PC-9 (cell line): Measurements from ENCODE around the gene STARD13. TPM values are rescaled to one million over a fixed set of nuclear protein-coding genes. Genes with fewer than 3 reads are reported as not detected.

ENCODE experiments used
- BruUV-seq: library from RNA; stranded (reverse); fragments of 400-500 nt; replicated peaks from 2 replicates; lab custom pipeline; 2021; lab: Mats Ljungman, UMichigan
- CTCF ChIA-PET: fragments of 300-600 bp; sonication (Branson Sonifier 250); formaldehyde crosslinking; loops from one replicate; lab custom pipeline; 2022; ENCODE audit warnings: antibody characterized with exemption; lab: Charles Lee
- POLR2A ChIA-PET: fragments of 300-600 bp; sonication (Branson Sonifier 250); formaldehyde crosslinking; loops from one replicate; lab custom pipeline; 2022; ENCODE audit warnings: antibody characterized with exemption; ENCODE audit not compliant: unreplicated experiment; lab: Charles Lee
- DNase-seq, 2 experiments: peaks; one replicate each; pipeline versions ENCODE4 v3.0.0 to v3.0.0-alpha.2; 2015 to 2022; ENCODE audit warnings: mixed read lengths in 1 of 2
- H2AFZ ChIP-seq: fragments of 200-600 bp; sonication (generic); 2 replicates; pipeline ENCODE4 v1.8.1; 2017; ENCODE audit warnings: antibody characterized with exemption
- H3F3A ChIP-seq: fragments of 200-600 bp; sonication (generic); 2 replicates; pipeline ENCODE4 v1.8.1; 2017; ENCODE audit warnings: antibody characterized with exemption, mild to moderate bottlenecking, low read depth; ENCODE audit not compliant: insufficient read depth
- H3K27ac ChIP-seq: fragments of 200-600 bp; sonication (generic); 2 replicates; pipeline ENCODE4 v1.6.1; 2016; ENCODE audit warnings: mixed run types
- H3K27me3 ChIP-seq: fragments of 200-600 bp; sonication (generic); 2 replicates; pipeline ENCODE4 v1.6.1; 2016; ENCODE audit warnings: low read depth, mixed run types; ENCODE audit not compliant: insufficient read depth
- H3K36me3 ChIP-seq: fragments of 200-600 bp; sonication (generic); 2 replicates; pipeline ENCODE4 v1.6.1; 2016; ENCODE audit warnings: low read depth, mixed run types
- H3K4me1 ChIP-seq: fragments of 200-600 bp; sonication (generic); replicated peaks from 2 replicates; pipeline ENCODE4 v1.6.1; 2016; ENCODE audit warnings: mixed run types; ENCODE audit not compliant: insufficient read depth
- H3K4me2 ChIP-seq: fragments of 200-600 bp; sonication (generic); 2 replicates; pipeline ENCODE4 v1.6.1; 2017; ENCODE audit warnings: mixed run types
- H3K4me3 ChIP-seq: fragments of 200-600 bp; sonication (generic); 2 replicates; pipeline ENCODE4 v1.6.1; 2016; ENCODE audit warnings: mixed run types
- H3K79me2 ChIP-seq: fragments of 200-600 bp; sonication (generic); 2 replicates; pipeline ENCODE4 v1.6.1; 2017; ENCODE audit warnings: low read depth, mixed run types
- H3K9me2 ChIP-seq: fragments of 200-600 bp; sonication (generic); 2 replicates; pipeline ENCODE4 v1.8.1; 2017; ENCODE audit warnings: mild to moderate bottlenecking; ENCODE audit not compliant: insufficient read depth
- H3K9me3 ChIP-seq: fragments of 200-600 bp; sonication (generic); 2 replicates; pipeline ENCODE4 v1.8.1; 2016; ENCODE audit warnings: low read depth; ENCODE audit not compliant: insufficient read depth
- H4K20me1 ChIP-seq: fragments of 200-600 bp; sonication (generic); 2 replicates; pipeline ENCODE4 v1.8.1; 2017; ENCODE audit not compliant: insufficient read depth
- EZH2 ChIP-seq: fragments of 200-600 bp; sonication (generic); IDR thresholded peaks from 2 replicates; pipeline ENCODE4 v1.8.0; 2017; ENCODE audit warnings: antibody characterized with exemption, low read depth
- intact Hi-C: fragments of 100-400 bp; cut with micrococcal nuclease; formaldehyde crosslinking; loops from one replicate; pipeline ENCODE4 v1.10.0; 2022; ENCODE audit not compliant: unreplicated experiment
- total RNA-seq: library from RNA; stranded (reverse); gene quantifications from 2 replicates; pipeline ENCODE4 v1.2.3, GENCODE V29; 2021
- TF ChIP-seq, protein P1 (sequence below): fragments of 200-600 bp; sonication (generic); conservative IDR thresholded peaks from 2 replicates; pipeline ENCODE4 v1.6.1; 2017; ENCODE audit warnings: mixed run types, antibody characterized with exemption, mild to moderate bottlenecking, moderate library complexity

STARD13 gene
- total RNA-seq, 1 experiment from 2014 or later = 19.6 TPM

GRCh38 chr13:33105387-33106005, 180.1 kb downstream of the STARD13 start:
- BruUV-seq = no TSS peak

GRCh38 chr13:33103457-33103856, 182.1 kb downstream of the STARD13 start:
- Histone ChIP-seq H3K4me1 (no peaks in the 10 kb centered on the region), H2AFZ (no peak overlapping the region), H3K9me2 (no peaks in the 10 kb centered on the region; the same call in 1 of the 2 replicates), H4K20me1 (no peaks in the 10 kb centered on the region), H3K4me3 (no peak overlapping the region), H3K4me2 (no peak overlapping the region), H3K9me3 (no peaks in the 10 kb centered on the region), H3F3A (peaks cover 4% of the 10 kb centered on the region), H3K27me3 (no peaks in the 10 kb centered on the region), H3K79me2 (no peaks in the 10 kb centered on the region), H3K27ac (no peak overlapping the region), H3K36me3 (peaks cover 8% of the 10 kb centered on the region; the same call in 1 of the 2 replicates)
- BruUV-seq = no TSS peak
- intact Hi-C loops = no loop called here
- ChIA-PET CTCF (no interaction called here), POLR2A (no interaction called here)
- TF ChIP-seq, protein P1, sequence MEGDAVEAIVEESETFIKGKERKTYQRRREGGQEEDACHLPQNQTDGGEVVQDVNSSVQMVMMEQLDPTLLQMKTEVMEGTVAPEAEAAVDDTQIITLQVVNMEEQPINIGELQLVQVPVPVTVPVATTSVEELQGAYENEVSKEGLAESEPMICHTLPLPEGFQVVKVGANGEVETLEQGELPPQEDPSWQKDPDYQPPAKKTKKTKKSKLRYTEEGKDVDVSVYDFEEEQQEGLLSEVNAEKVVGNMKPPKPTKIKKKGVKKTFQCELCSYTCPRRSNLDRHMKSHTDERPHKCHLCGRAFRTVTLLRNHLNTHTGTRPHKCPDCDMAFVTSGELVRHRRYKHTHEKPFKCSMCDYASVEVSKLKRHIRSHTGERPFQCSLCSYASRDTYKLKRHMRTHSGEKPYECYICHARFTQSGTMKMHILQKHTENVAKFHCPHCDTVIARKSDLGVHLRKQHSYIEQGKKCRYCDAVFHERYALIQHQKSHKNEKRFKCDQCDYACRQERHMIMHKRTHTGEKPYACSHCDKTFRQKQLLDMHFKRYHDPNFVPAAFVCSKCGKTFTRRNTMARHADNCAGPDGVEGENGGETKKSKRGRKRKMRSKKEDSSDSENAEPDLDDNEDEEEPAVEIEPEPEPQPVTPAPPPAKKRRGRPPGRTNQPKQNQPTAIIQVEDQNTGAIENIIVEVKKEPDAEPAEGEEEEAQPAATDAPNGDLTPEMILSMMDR = no peak
- TF ChIP-seq EZH2 = no peak
- no peak for DNase-seq

More at GRCh38 chr13:33105387-33106005, 180.1 kb downstream of the STARD13 start:
- Histone ChIP-seq H3F3A (peaks cover 4% of the 10 kb centered on the region), H3K27ac (no peak overlapping the region), H3K9me3 (no peaks in the 10 kb centered on the region), H3K4me3 (no peak overlapping the region), H3K36me3 (peaks cover 13% of the 10 kb centered on the region), H2AFZ (no peak overlapping the region), H3K9me2 (no peaks in the 10 kb centered on the region; the same call in 1 of the 2 replicates), H3K4me1 (no peaks in the 10 kb centered on the region), H4K20me1 (no peaks in the 10 kb centered on the region), H3K4me2 (no peak overlapping the region), H3K27me3 (no peaks in the 10 kb centered on the region), H3K79me2 (no peaks in the 10 kb centered on the region)
- ChIA-PET CTCF (no interaction called here), POLR2A (no interaction called here)
- intact Hi-C loops = no loop called here
- TF ChIP-seq, protein P1 = no peak
- no peak for TF ChIP-seq EZH2
- DNase-seq = no peak

- TF ChIP-seq, protein P1 = no peak
- TF ChIP-seq EZH2 = no peak
- Histone ChIP-seq H3K36me3 (peaks cover 8% of the 10 kb centered on the region; the same call in 1 of the 2 replicates), H3K9me3 (no peaks in the 10 kb centered on the region), H3K27me3 (no peaks in the 10 kb centered on the region), H3K4me1 (no peaks in the 10 kb centered on the region), H3F3A (peaks cover 4% of the 10 kb centered on the region), H3K79me2 (no peaks in the 10 kb centered on the region), H3K27ac (no peak overlapping the region), H3K9me2 (no peaks in the 10 kb centered on the region; the same call in 1 of the 2 replicates), H4K20me1 (no peaks in the 10 kb centered on the region), H3K4me2 (no peak overlapping the region), H3K4me3 (no peak overlapping the region), H2AFZ (no peak overlapping the region)
- BruUV-seq = no TSS peak
- POLR2A ChIA-PET = no interaction called here
- DNase-seq = no peak
- intact Hi-C loops = no loop called here
- CTCF ChIA-PET = no interaction called here
These were observed 183.7 kb downstream of the STARD13 start for GRCh38 chr13:33101835-33102234.
